IMR-90 (cell line): ENCODE data around the gene KIAA0232. TPM values are rescaled to one million over a fixed set of nuclear protein-coding genes. Genes with fewer than 3 reads are reported as not detected.

Source experiments
- ATAC-seq: fragments of 200-7000 bp; cut with Tn5 transposase; 2 replicates; pipeline ENCODE4 v1.9.1; 2020; ENCODE audit warnings: low read depth, mild to moderate bottlenecking, moderate library complexity
- BruUV-seq: library from RNA; stranded (reverse); fragments of 400-500 nt; replicated peaks from 2 replicates; lab custom pipeline; 2021; lab: Mats Ljungman, UMichigan
- CTCF ChIA-PET: fragments of 300-600 bp; formaldehyde crosslinking; extraction: SDS; loops from one replicate; lab custom pipeline; 2021; ENCODE audit warnings: antibody characterized with exemption; lab: Yijun Ruan, JAX
- POLR2A ChIA-PET: fragments of 300-600 bp; sonication (Branson Sonifier 250); formaldehyde crosslinking; loops from one replicate; lab custom pipeline; 2022; ENCODE audit warnings: antibody characterized with exemption; ENCODE audit not compliant: unreplicated experiment; lab: Charles Lee
- DNase-seq: peaks from one replicate; pipeline ENCODE4 v3.0.0; 2013
- H2AFZ ChIP-seq: replicated peaks from 2 replicates; pipeline ENCODE3; 2013; ENCODE audit warnings: low read length, mild to moderate bottlenecking; ENCODE audit not compliant: poor library complexity
- H2AK5ac ChIP-seq: 2 replicates; pipeline ENCODE4 v1.6.1; 2013; ENCODE audit warnings: low read depth, low read length, inconsistent platforms
- H2AK9ac ChIP-seq: replicated peaks from 2 replicates; pipeline ENCODE3; 2013; ENCODE audit warnings: mild to moderate bottlenecking, low read depth, low read length, moderate library complexity; ENCODE audit not compliant: poor library complexity
- H2BK120ac ChIP-seq: 2 replicates; pipeline ENCODE4 v1.6.1; 2013; ENCODE audit warnings: low read depth, low read length, inconsistent platforms
- H2BK15ac ChIP-seq: 3 replicates; pipeline ENCODE4 v1.6.1; 2013; ENCODE audit warnings: low read depth, low read length, inconsistent platforms
- H2BK20ac ChIP-seq: 2 replicates; pipeline ENCODE4 v1.6.1; 2013; ENCODE audit warnings: low read depth, mild to moderate bottlenecking, inconsistent platforms, low read length, moderate library complexity
- H2BK5ac ChIP-seq: 2 replicates; pipeline ENCODE4 v1.6.1; 2013; ENCODE audit warnings: mild to moderate bottlenecking, low read depth, low read length, inconsistent platforms; ENCODE audit not compliant: poor library complexity, severe bottlenecking
- H3K14ac ChIP-seq: replicated peaks from 2 replicates; pipeline ENCODE4 v1.6.1; 2013; ENCODE audit warnings: low read depth, low read length, inconsistent platforms
- H3K18ac ChIP-seq: 2 replicates; pipeline ENCODE4 v1.6.1; 2013; ENCODE audit warnings: low read depth, low read length, control low read depth
- H3K23ac ChIP-seq: 2 replicates; pipeline ENCODE4 v1.6.1; 2013; ENCODE audit warnings: low read depth, low read length, inconsistent platforms
- H3K27ac ChIP-seq: 2 replicates; pipeline ENCODE4 v1.5.1; 2013; ENCODE audit warnings: mild to moderate bottlenecking, control low read depth, low read length; ENCODE audit not compliant: insufficient read depth
- H3K27me3 ChIP-seq: 2 replicates; pipeline ENCODE4 v1.6.1; 2013; ENCODE audit warnings: low read length; ENCODE audit not compliant: control insufficient read depth, insufficient read depth
- H3K36me3 ChIP-seq: 2 replicates; pipeline ENCODE4 v1.6.1; 2013; ENCODE audit warnings: low read length, mixed read lengths; ENCODE audit not compliant: control insufficient read depth, insufficient read depth
- H3K4ac ChIP-seq: 2 replicates; pipeline ENCODE4 v1.6.1; 2013; ENCODE audit warnings: low read depth, low read length, inconsistent platforms
- H3K4me1 ChIP-seq: 2 replicates; pipeline ENCODE4 v1.6.1; 2013; ENCODE audit warnings: low read length, mixed read lengths; ENCODE audit not compliant: control insufficient read depth, insufficient read depth
- H3K4me2 ChIP-seq: 2 replicates; pipeline ENCODE4 v1.6.1; 2013; ENCODE audit warnings: low read depth, mild to moderate bottlenecking, control low read depth, low read length, moderate library complexity
- H3K4me3 ChIP-seq: 2 replicates; pipeline ENCODE4 v1.5.1; 2013; ENCODE audit warnings: low read depth, mild to moderate bottlenecking, control low read depth, low read length, moderate library complexity; ENCODE audit not compliant: insufficient read depth
- H3K56ac ChIP-seq: 2 replicates; pipeline ENCODE4 v1.6.1; 2013; ENCODE audit warnings: low read length, inconsistent platforms; ENCODE audit not compliant: insufficient read depth; ENCODE audit errors: extremely low read depth
- H3K79me1 ChIP-seq, 2 experiments: 2 replicates each; pipeline ENCODE4 v1.6.1; 2013; ENCODE audit warnings: low read length in 2 of 2, inconsistent platforms in 1 of 2, low read depth in 1 of 2
- H3K9ac ChIP-seq: 2 replicates; pipeline ENCODE4 v1.6.1; 2013; ENCODE audit warnings: low read depth, low read length, control low read depth
- H3K9me1 ChIP-seq: 2 replicates; pipeline ENCODE4 v1.6.1; 2013; ENCODE audit warnings: low read length, inconsistent platforms; ENCODE audit not compliant: insufficient read depth
- H3K9me3 ChIP-seq: 2 replicates; pipeline ENCODE4 v1.6.1; 2013; ENCODE audit warnings: low read length; ENCODE audit not compliant: control insufficient read depth, insufficient read depth
- H4K20me1 ChIP-seq: 2 replicates; pipeline ENCODE4 v1.6.1; 2013; ENCODE audit warnings: low read length, inconsistent platforms; ENCODE audit not compliant: insufficient read depth
- H4K5ac ChIP-seq: 2 replicates; pipeline ENCODE4 v1.6.1; 2013; ENCODE audit warnings: mild to moderate bottlenecking, low read depth, low read length, control low read depth
- H4K8ac ChIP-seq, 2 experiments: 2 replicates each; pipeline ENCODE4 v1.6.1; 2013; ENCODE audit warnings: low read depth in 2 of 2, low read length in 2 of 2, control low read depth in 1 of 2, inconsistent platforms in 1 of 2
- H4K91ac ChIP-seq: 2 replicates; pipeline ENCODE4 v1.6.1; 2013; ENCODE audit warnings: low read depth, low read length, inconsistent platforms; ENCODE audit not compliant: insufficient read depth
- BHLHE40 ChIP-seq: fragments of 150-350 bp; IDR thresholded peaks from 2 replicates; pipeline ENCODE4 v1.6.1; 2016; ENCODE audit warnings: mild to moderate bottlenecking, low read depth, low read length
- CEBPB ChIP-seq: IDR thresholded peaks from 2 replicates; pipeline ENCODE4 v1.6.1; 2012; ENCODE audit warnings: low read depth, low read length, improper control_type of control experiment
- CHD1 ChIP-seq: IDR thresholded peaks from 2 replicates; pipeline ENCODE4 v1.6.1; 2012; ENCODE audit warnings: low read depth, low read length, improper control_type of control experiment
- FOS ChIP-seq: fragments of 150-350 bp; IDR thresholded peaks from 2 replicates; pipeline ENCODE4 v1.6.1; 2016; ENCODE audit warnings: low read depth, low read length
- MAFK ChIP-seq: IDR thresholded peaks from 2 replicates; pipeline ENCODE4 v1.6.1; 2012; ENCODE audit warnings: low read depth, low read length, improper control_type of control experiment
- MAZ ChIP-seq: IDR thresholded peaks from 2 replicates; pipeline ENCODE4 v1.6.1; 2012; ENCODE audit warnings: low read depth, mild to moderate bottlenecking, low read length, improper control_type of control experiment, moderate library complexity, borderline replicate concordance
- MXI1 ChIP-seq: IDR thresholded peaks from 2 replicates; pipeline ENCODE4 v1.6.1; 2012; ENCODE audit warnings: low read depth, mild to moderate bottlenecking, low read length, moderate library complexity, borderline replicate concordance
- NFE2L2 ChIP-seq: fragments of 150-350 bp; IDR thresholded peaks from 2 replicates; pipeline ENCODE4 v1.6.1; 2016; ENCODE audit warnings: low read depth, mild to moderate bottlenecking, low read length
- POLR2A ChIP-seq: IDR thresholded peaks from 2 replicates; pipeline ENCODE4 v1.6.1; 2012; ENCODE audit warnings: mild to moderate bottlenecking, low read depth, low read length
- RCOR1 ChIP-seq: IDR thresholded peaks from 2 replicates; pipeline ENCODE4 v1.6.1; 2012; ENCODE audit warnings: mild to moderate bottlenecking, low read length, improper control_type of control experiment; ENCODE audit not compliant: insufficient replicate concordance
- RFX5 ChIP-seq: IDR thresholded peaks from 2 replicates; pipeline ENCODE4 v1.8.0; 2012; ENCODE audit warnings: low read depth, mild to moderate bottlenecking, low read length, moderate library complexity
- SMC3 ChIP-seq: fragments of 150-350 bp; IDR thresholded peaks from 2 replicates; pipeline ENCODE4 v1.6.1; 2016; ENCODE audit warnings: low read depth, mild to moderate bottlenecking, antibody characterized with exemption, low read length, moderate library complexity
- WGBS, 2 experiments: methylation state at CpG; one replicate each; pipeline versions ENCODE4 v1.1.5 to v1.1.7; 2013; ENCODE audit warnings: missing lambda C conversion rate in 2 of 2; ENCODE audit not compliant: insufficient read length in 1 of 2; ENCODE audit errors: extremely low coverage in 2 of 2; 5-methylcytosine and 5-hydroxymethylcytosine counted together
- dilution Hi-C: fragments of 300-500 bp; cut with HindIII; formaldehyde crosslinking; loops from one replicate; pipeline ENCODE4 v1.14.3; 2018; ENCODE audit warnings: low sequenced_read_pairs; ENCODE audit not compliant: unreplicated experiment
- in situ Hi-C: fragments of 300-500 bp; cut with MboI; formaldehyde crosslinking; loops from 3 replicates; pipeline ENCODE4 v1.14.3; 2019; ENCODE audit warnings: low sequenced_read_pairs, inconsistent platforms, mixed read lengths
- intact Hi-C: fragments of 100-400 bp; cut with micrococcal nuclease; formaldehyde crosslinking; loops from 2 replicates; pipeline ENCODE4 v1.10.0; 2022
- polyA plus RNA-seq, 3 experiments: library from polyadenylated mRNA; depleted of rRNA; stranded (reverse); fragments of >200 nt; gene quantifications; 2 replicates each; pipeline ENCODE4 v1.2.3, GENCODE V29; 2012; ENCODE audit warnings: low replicate concordance in 1 of 3
- total RNA-seq: library from RNA; depleted of rRNA; stranded (reverse); fragments of >200 nt; gene quantifications from 2 replicates; pipeline ENCODE4 v1.2.3, GENCODE V29; 2012
- TF ChIP-seq, protein P1 (sequence below): conservative IDR thresholded peaks from 2 replicates; pipeline ENCODE4 v1.5.1; 2012; ENCODE audit warnings: mild to moderate bottlenecking, low read depth, low read length, improper control_type of control experiment
- TF ChIP-seq, protein P2 (sequence below): fragments of 150-350 bp; IDR thresholded peaks from 2 replicates; pipeline ENCODE4 v1.6.1; 2016; ENCODE audit warnings: low read depth, mild to moderate bottlenecking, low read length, moderate library complexity, borderline replicate concordance
- TF ChIP-seq, protein P3 (sequence below): fragments of 150-350 bp; IDR thresholded peaks from 2 replicates; pipeline ENCODE4 v1.6.1; 2017; ENCODE audit warnings: mild to moderate bottlenecking, antibody characterized with exemption, low read length, low read depth

KIAA0232 gene
- total and polyA plus RNA-seq, 2 of the 4 experiments (the other 2 are of a cell fraction) = 6.8 to 19.5 TPM

DNA sequence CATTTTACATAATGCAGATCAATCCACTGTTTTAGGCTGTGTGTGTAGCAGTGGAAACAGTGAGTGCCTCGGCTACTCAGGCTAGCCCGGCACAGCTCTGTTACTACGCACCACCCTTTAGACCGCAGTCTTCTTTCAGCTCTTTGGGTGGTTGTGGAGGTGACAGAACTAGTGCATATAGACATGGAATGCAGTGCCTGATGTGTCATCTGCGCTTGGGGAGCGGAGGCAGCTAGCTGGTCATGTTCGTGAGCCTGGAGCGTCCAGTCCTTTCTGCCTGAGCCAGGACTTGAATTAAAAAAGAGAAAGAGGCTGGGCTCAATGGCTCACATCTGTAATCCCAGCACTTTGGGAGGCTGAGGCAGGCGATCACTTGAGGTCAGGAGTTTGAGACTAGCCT is 131.9 kb downstream of the KIAA0232 start:
- dilution Hi-C loops = no loop called here
- no TSS peak for BruUV-seq
- in situ Hi-C loops = no loop called here
- peaks cover 33 to 58% of the 10 kb centered on the region in 2 experiments for H3K79me1 ChIP-seq
- H3K9me1 ChIP-seq = peaks cover 12% of the 10 kb centered on the region; the same call in 1 of the 2 replicates
- no peak overlapping the region for H3K14ac ChIP-seq
- H2AK9ac ChIP-seq = no peak overlapping the region
- H3K23ac ChIP-seq = no peak overlapping the region
- no peak overlapping the region for H3K4me3 ChIP-seq
- no peak for DNase-seq
- ChIA-PET CTCF (no interaction called here), POLR2A (no interaction called here)
- no peak overlapping the region for H2AK5ac ChIP-seq
- H2AFZ ChIP-seq = no peak overlapping the region
- H2BK5ac ChIP-seq = no peak overlapping the region
- peaks cover 30% of the 10 kb centered on the region for H4K20me1 ChIP-seq
- H2BK20ac ChIP-seq = no peak overlapping the region
- H4K8ac ChIP-seq = no peak overlapping the region
- no peak overlapping the region for H2BK15ac ChIP-seq
- no peak overlapping the region for H2BK120ac ChIP-seq
- 69% methylated on average over 3 of the region's 9 CpGs; no CpG with 5 or more reads in 1 of the 2 experiments for WGBS, 2 experiments
- no peak overlapping the region for H3K27ac ChIP-seq
- H3K4ac ChIP-seq = no peak overlapping the region
- TF ChIP-seq, protein P1, sequence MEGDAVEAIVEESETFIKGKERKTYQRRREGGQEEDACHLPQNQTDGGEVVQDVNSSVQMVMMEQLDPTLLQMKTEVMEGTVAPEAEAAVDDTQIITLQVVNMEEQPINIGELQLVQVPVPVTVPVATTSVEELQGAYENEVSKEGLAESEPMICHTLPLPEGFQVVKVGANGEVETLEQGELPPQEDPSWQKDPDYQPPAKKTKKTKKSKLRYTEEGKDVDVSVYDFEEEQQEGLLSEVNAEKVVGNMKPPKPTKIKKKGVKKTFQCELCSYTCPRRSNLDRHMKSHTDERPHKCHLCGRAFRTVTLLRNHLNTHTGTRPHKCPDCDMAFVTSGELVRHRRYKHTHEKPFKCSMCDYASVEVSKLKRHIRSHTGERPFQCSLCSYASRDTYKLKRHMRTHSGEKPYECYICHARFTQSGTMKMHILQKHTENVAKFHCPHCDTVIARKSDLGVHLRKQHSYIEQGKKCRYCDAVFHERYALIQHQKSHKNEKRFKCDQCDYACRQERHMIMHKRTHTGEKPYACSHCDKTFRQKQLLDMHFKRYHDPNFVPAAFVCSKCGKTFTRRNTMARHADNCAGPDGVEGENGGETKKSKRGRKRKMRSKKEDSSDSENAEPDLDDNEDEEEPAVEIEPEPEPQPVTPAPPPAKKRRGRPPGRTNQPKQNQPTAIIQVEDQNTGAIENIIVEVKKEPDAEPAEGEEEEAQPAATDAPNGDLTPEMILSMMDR = no peak
- TF ChIP-seq MXI1 (no peak), CHD1 (no peak), SMC3 (no peak), RFX5 (no peak), NFE2L2 (no peak), CEBPB (no peak), MAZ (no peak), MAFK (no peak), FOS (no peak), POLR2A (no peak), RCOR1 (no peak), BHLHE40 (no peak)
- TF ChIP-seq, protein P2, sequence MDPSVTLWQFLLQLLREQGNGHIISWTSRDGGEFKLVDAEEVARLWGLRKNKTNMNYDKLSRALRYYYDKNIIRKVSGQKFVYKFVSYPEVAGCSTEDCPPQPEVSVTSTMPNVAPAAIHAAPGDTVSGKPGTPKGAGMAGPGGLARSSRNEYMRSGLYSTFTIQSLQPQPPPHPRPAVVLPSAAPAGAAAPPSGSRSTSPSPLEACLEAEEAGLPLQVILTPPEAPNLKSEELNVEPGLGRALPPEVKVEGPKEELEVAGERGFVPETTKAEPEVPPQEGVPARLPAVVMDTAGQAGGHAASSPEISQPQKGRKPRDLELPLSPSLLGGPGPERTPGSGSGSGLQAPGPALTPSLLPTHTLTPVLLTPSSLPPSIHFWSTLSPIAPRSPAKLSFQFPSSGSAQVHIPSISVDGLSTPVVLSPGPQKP = no peak
- TF ChIP-seq, protein P3, sequence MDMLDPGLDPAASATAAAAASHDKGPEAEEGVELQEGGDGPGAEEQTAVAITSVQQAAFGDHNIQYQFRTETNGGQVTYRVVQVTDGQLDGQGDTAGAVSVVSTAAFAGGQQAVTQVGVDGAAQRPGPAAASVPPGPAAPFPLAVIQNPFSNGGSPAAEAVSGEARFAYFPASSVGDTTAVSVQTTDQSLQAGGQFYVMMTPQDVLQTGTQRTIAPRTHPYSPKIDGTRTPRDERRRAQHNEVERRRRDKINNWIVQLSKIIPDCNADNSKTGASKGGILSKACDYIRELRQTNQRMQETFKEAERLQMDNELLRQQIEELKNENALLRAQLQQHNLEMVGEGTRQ = no peak
- H3K9ac ChIP-seq = no peak overlapping the region
- H3K27me3 ChIP-seq = no peaks in the 10 kb centered on the region
- no peak overlapping the region for H3K4me2 ChIP-seq
- no peaks in the 10 kb centered on the region for H3K36me3 ChIP-seq
- no peak overlapping the region for H4K5ac ChIP-seq
- no peaks in the 10 kb centered on the region for H3K9me3 ChIP-seq
- no peak for ATAC-seq
- H3K18ac ChIP-seq = no peak overlapping the region
- peaks cover 13% of the 10 kb centered on the region for H3K4me1 ChIP-seq
- intact Hi-C loops = loop anchor here (5.0 kb wide), 1 partner anchor 58 kb away; no protein-coding TSS in a partner anchor
- no peak overlapping the region for H3K56ac ChIP-seq
- no peak overlapping the region for H4K91ac ChIP-seq
